Measurements from ENCODE around the gene SLC9A9. TPM values are rescaled to one million over a fixed set of nuclear protein-coding genes. Genes with fewer than 3 reads are reported as not detected.

The SLC9A9 gene
- total and polyA plus RNA-seq, 2 donors (not counting 1 experiment from before 2014, with no cell fraction given) = 14.3 to 74.0 TPM

DNA sequence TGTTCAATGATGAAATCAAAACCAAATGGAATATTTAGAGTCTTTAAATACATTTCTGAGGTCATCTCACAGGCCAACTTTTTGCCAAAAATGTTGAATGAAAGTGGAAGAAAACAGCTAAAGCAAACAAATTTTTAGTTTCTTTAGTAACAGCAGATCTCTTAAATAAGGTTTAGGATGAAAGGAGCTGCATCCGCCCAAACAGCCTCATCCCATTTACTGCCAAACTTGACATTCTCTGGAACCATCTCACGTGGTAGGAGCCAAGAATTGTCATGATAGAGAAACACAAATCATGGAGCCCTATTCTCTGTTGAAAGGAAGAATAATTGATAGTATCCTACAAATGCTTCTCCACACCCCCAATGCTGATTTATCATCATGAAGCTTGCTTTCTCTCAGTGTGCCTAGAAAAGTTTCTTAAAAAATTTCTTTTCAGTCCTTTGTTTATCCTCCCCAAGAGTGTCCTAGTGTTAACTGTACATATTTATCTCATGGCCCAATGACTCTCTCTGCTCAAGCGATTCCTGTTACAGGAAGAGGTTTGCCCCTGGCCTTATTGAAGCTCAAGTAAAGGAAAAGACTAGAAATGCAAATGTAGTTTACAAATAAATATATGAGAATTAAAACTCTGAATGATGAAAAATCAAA, 23.4 kb downstream of the SLC9A9 start:
- Histone ChIP-seq H4K20me1 (ENCODE audit: control insufficient read depth, extremely low read depth, insufficient read depth, low read length) (no peaks in the 10 kb centered on the region), H3K79me2 (ENCODE audit: control insufficient read depth, insufficient read depth, low read length) (no peaks in the 10 kb centered on the region), H3K9ac (ENCODE audit: insufficient read depth, low read length) (no peak overlapping the region), H3K4me1 (ENCODE audit: control insufficient read depth, extremely low read depth, insufficient read depth, low read length) (no peaks in the 10 kb centered on the region), H3K36me3 (ENCODE audit: control insufficient read depth, insufficient read depth, low read length) (no peaks in the 10 kb centered on the region), H3K4me2 (ENCODE audit: extremely low read depth, insufficient read depth, low read length) (peak overlapping the region; percentile 33), H3K27me3 (ENCODE audit: control insufficient read depth, insufficient read depth, low read length) (no peaks in the 10 kb centered on the region), H3K9me3 (ENCODE audit: control insufficient read depth, insufficient read depth, low read depth, low read length) (no peaks in the 10 kb centered on the region), H3K27ac (ENCODE audit: insufficient read depth, low read length) (no peak overlapping the region), H3K4me3 (replicated peaks in 1 of 4; ENCODE audit: control extremely low read depth in 1 of 4, insufficient read depth in 1 of 4, low read depth in 3 of 4, low read length in 4 of 4) (no peak overlapping the region), H2AFZ (ENCODE audit: low read length) (no peak overlapping the region)
- DNase-seq (ENCODE audit: low read depth in 2 of 2) = no peak
- TF ChIP-seq, protein P1, sequence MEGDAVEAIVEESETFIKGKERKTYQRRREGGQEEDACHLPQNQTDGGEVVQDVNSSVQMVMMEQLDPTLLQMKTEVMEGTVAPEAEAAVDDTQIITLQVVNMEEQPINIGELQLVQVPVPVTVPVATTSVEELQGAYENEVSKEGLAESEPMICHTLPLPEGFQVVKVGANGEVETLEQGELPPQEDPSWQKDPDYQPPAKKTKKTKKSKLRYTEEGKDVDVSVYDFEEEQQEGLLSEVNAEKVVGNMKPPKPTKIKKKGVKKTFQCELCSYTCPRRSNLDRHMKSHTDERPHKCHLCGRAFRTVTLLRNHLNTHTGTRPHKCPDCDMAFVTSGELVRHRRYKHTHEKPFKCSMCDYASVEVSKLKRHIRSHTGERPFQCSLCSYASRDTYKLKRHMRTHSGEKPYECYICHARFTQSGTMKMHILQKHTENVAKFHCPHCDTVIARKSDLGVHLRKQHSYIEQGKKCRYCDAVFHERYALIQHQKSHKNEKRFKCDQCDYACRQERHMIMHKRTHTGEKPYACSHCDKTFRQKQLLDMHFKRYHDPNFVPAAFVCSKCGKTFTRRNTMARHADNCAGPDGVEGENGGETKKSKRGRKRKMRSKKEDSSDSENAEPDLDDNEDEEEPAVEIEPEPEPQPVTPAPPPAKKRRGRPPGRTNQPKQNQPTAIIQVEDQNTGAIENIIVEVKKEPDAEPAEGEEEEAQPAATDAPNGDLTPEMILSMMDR (conservative IDR thresholded peaks at IDR 0.05 in 1 of 2, IDR thresholded peaks at IDR 0.05 in 1 of 2; ENCODE audit: low read depth in 1 of 2, low read length in 2 of 2) = no peak
- TF ChIP-seq EZH2 (IDR thresholded peaks at IDR 0.05; ENCODE audit: low read length, missing control alignments) = no peak

DNA sequence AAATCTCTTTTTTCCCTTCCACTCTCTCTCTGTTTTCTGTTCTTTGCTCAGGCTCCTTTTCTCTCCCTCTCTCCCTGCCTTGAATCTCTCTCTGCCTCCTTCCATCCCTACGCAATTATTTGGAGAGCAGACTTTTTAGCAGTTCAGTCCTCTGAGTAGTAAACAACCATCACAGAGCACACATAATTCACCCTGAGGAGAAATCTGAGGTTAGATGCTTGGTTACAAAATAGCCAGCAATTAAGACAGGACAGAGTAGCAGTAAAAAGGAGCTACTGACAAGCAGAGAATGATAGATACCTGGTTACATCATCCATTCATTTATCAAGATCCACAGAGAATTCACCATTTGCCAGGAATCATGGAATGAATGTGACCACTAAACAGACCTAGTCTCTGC, 25.5 kb downstream of the SLC9A9 start:
- Histone ChIP-seq H3K4me2 (ENCODE audit: extremely low read depth, insufficient read depth, low read length) (no peak overlapping the region), H3K79me2 (ENCODE audit: control insufficient read depth, insufficient read depth, low read length) (no peaks in the 10 kb centered on the region), H3K9me3 (ENCODE audit: control insufficient read depth, insufficient read depth, low read depth, low read length) (no peaks in the 10 kb centered on the region), H3K27ac (ENCODE audit: insufficient read depth, low read length) (no peak overlapping the region), H2AFZ (ENCODE audit: low read length) (no peak overlapping the region), H3K36me3 (ENCODE audit: control insufficient read depth, insufficient read depth, low read length) (no peaks in the 10 kb centered on the region), H3K4me1 (ENCODE audit: control insufficient read depth, extremely low read depth, insufficient read depth, low read length) (no peaks in the 10 kb centered on the region), H3K9ac (ENCODE audit: insufficient read depth, low read length) (no peak overlapping the region), H3K27me3 (ENCODE audit: control insufficient read depth, insufficient read depth, low read length) (no peaks in the 10 kb centered on the region), H3K4me3 (replicated peaks in 1 of 4; ENCODE audit: control extremely low read depth in 1 of 4, insufficient read depth in 1 of 4, low read depth in 3 of 4, low read length in 4 of 4) (no peak overlapping the region), H4K20me1 (ENCODE audit: control insufficient read depth, extremely low read depth, insufficient read depth, low read length) (no peaks in the 10 kb centered on the region)
- DNase-seq (ENCODE audit: low read depth in 2 of 2) = no peak
- TF ChIP-seq, protein P1 (conservative IDR thresholded peaks at IDR 0.05 in 1 of 2, IDR thresholded peaks at IDR 0.05 in 1 of 2; ENCODE audit: low read depth in 1 of 2, low read length in 2 of 2) = no peak

DNA sequence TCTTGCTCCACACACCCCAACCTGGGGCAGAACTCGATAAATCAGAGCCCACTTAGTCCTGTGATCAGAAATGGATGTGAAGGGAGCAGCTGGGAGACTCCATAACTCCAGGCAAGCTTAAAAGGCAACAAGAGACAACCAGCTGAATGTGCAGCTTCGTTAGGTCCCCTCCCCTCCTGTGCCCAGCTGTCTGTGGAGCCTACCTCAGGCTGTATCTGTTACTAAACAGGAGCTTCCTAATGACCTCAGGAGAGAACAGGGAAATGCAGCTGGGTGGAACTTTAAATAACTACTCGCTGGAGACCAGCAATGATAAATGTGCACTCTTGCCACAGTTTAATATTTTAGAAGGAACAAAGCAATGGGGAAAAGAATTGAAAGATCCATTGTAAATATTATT, 25.9 kb downstream of the SLC9A9 start:
- no peak for DNase-seq (ENCODE audit: low read depth in 2 of 2)
- H3K27me3 ChIP-seq (ENCODE audit: control insufficient read depth, insufficient read depth, low read length) = no peaks in the 10 kb centered on the region
- H3K4me3 ChIP-seq (replicated peaks in 1 of 4; ENCODE audit: control extremely low read depth in 1 of 4, insufficient read depth in 1 of 4, low read depth in 3 of 4, low read length in 4 of 4) = no peak overlapping the region
- TF ChIP-seq, protein P1 (conservative IDR thresholded peaks at IDR 0.05 in 1 of 2, IDR thresholded peaks at IDR 0.05 in 1 of 2; ENCODE audit: low read depth in 1 of 2, low read length in 2 of 2) = no peak
- no peak for TF ChIP-seq EZH2 (IDR thresholded peaks at IDR 0.05; ENCODE audit: low read length, missing control alignments)
- H3K79me2 ChIP-seq (ENCODE audit: control insufficient read depth, insufficient read depth, low read length) = no peaks in the 10 kb centered on the region
- H3K36me3 ChIP-seq (ENCODE audit: control insufficient read depth, insufficient read depth, low read length) = no peaks in the 10 kb centered on the region
- no peak overlapping the region for H3K4me2 ChIP-seq (ENCODE audit: extremely low read depth, insufficient read depth, low read length)
- no peak overlapping the region for H2AFZ ChIP-seq (ENCODE audit: low read length)
- H3K9me3 ChIP-seq (ENCODE audit: control insufficient read depth, insufficient read depth, low read depth, low read length) = no peaks in the 10 kb centered on the region
- H3K27ac ChIP-seq (ENCODE audit: insufficient read depth, low read length) = no peak overlapping the region
- H3K4me1 ChIP-seq (ENCODE audit: control insufficient read depth, extremely low read depth, insufficient read depth, low read length) = no peaks in the 10 kb centered on the region
- no peaks in the 10 kb centered on the region for H4K20me1 ChIP-seq (ENCODE audit: control insufficient read depth, extremely low read depth, insufficient read depth, low read length)
- no peak overlapping the region for H3K9ac ChIP-seq (ENCODE audit: insufficient read depth, low read length)

Measured in fibroblast of lung (primary cell).